ENCODE data around the gene ITPK1.

The ITPK1 gene

GRCh38 chr14:92952481-92953298 is 163.0 kb downstream of the ITPK1 start:
- no peak for DNase-seq (ENCODE audit: low read depth, low spot score)

DNA sequence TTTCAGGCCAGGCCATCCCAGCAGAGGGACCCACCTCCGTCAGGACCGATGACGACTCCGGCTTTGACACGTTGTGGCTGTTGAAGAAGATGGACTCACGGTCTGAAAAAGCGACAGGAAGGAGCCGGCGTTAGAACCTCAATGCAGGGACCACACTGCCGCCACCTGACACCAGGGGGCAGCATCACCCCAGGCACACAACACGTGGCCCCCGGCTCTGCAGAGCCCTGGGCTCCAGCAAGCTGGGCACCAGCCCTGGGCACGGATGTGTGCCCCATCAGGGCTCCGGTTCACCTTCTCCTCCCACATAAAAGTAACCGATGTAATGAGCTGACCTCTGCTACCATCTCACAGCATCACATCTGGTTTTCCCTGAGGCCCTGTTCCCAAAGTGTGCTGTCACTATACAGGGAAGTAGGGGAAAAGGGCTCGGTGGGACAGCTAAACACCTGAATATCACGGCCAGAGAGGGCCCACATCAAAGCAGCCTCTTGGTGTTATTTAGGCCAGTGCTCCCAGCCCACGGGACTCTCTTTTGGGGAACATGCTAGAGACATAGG is 163.7 kb downstream of the ITPK1 start:
- DNase-seq (ENCODE audit: low read depth, low spot score), result peak; percentile 73

DNA sequence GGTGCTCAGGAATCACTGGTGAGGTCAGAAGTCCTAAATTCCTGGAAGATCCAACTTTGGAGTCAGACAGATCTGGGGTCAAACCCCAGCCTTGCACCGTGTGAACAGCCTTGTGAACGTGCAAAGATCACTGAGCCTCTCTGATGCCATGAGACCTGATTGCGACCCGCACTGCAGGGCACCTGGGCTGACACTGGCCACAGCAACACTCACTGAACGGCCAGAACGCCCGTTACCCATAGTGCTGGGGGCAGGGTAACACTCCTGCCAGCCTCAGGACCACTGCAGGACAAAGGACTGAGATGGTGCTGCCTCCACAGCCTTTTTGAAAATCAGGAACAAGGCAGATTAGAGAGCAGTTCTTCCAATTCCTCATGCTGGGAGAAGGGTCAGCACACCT is 164.5 kb downstream of the ITPK1 start:
- no peak for DNase-seq (ENCODE audit: low read depth, low spot score)

DNA sequence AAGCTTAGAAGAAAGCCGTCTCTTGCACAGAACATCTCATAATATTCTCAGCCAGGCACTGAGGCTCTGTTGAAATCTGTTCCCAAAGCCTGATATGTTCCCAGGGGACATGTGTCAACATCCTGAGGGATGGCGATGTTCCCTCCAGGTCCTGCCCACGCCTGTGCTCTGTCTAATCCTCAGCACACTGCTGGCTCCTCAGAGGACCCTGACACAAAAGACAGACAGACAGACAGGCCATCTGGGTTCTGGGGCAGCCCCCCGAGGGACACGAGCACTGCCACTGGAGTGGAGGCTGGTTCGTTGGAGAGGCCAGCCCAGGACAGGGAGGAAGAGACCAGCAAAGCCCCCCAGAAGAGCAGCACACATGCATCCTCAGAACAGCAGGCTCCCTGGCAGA is 165.0 kb downstream of the ITPK1 start:
- no peak for DNase-seq (ENCODE audit: low read depth, low spot score)

GRCh38 chr14:92950193-92950540 is 165.6 kb downstream of the ITPK1 start:
- no peak for DNase-seq (ENCODE audit: low read depth, low spot score)

- no peak for DNase-seq (ENCODE audit: low read depth, low spot score)
These were observed 166.1 kb downstream of the ITPK1 start for GRCh38 chr14:92949496-92950192.

DNA sequence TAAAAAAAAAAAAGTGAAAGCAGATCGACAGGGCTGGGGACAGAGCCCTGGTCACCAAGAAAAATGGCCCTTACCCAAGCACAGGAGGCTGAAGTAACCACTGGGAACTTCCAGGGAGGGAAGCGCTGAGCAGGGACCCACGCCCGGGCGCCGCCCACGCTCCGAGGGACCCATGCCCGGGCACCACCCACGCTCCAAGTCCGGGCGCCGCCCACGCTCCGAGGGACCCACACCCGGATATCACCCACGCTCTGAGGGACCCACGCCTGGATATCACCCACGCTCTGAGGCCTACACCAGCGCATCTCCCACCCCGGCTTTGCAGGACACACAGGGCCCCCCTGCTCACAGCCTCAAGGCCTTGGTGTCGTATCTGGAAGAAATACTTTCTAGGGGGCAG is 167.1 kb downstream of the ITPK1 start:
- DNase-seq (ENCODE audit: low read depth, low spot score), result no peak

GRCh38 chr14:92946847-92947545 is 168.7 kb downstream of the ITPK1 start:
- no peak for DNase-seq (ENCODE audit: low read depth, low spot score)

- no peak for DNase-seq (ENCODE audit: low read depth, low spot score)
These were observed 169.5 kb downstream of the ITPK1 start for GRCh38 chr14:92945959-92946846.

- DNase-seq (ENCODE audit: low read depth, low spot score), result no peak
These were observed 170.2 kb downstream of the ITPK1 start for GRCh38 chr14:92945544-92945943.

GRCh38 chr14:92944976-92945375 is 170.7 kb downstream of the ITPK1 start:
- no peak for DNase-seq (ENCODE audit: low read depth, low spot score)

- DNase-seq (ENCODE audit: low read depth, low spot score), result no peak
These were observed 171.7 kb downstream of the ITPK1 start for GRCh38 chr14:92943855-92944570.

GRCh38 chr14:92942976-92943710 is 172.6 kb downstream of the ITPK1 start:
- DNase-seq (ENCODE audit: low read depth, low spot score), result no peak

DNA sequence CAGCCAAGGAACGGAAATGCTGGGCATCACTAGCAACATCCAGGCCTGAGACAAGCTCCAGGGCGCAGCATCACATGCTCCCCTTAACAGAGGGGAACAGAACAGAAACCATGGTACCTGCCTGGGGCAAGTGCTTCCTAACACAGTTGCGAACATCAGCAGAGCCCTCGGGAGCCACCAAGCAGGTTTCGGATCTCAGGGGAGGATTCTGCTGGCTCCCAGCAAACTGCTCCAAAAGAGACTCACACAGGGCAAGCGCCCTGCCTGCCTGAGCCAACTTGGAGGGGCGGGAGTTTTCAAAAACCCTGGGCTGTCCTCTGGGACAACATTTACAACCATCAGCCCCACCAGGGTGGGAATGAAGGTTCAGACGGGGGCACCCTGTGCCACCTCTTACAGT is 173.1 kb downstream of the ITPK1 start:
- DNase-seq (ENCODE audit: low read depth, low spot score), result no peak

GRCh38 chr14:92942136-92942535 is 173.6 kb downstream of the ITPK1 start:
- no peak for DNase-seq (ENCODE audit: low read depth, low spot score)

GRCh38 chr14:92941531-92941930 is 174.2 kb downstream of the ITPK1 start:
- DNase-seq (ENCODE audit: low read depth, low spot score), result no peak

GRCh38 chr14:92940543-92940942 is 175.2 kb downstream of the ITPK1 start:
- DNase-seq (ENCODE audit: low read depth, low spot score), result no peak

GRCh38 chr14:92939699-92940098 is 176.0 kb downstream of the ITPK1 start:
- DNase-seq (ENCODE audit: low read depth, low spot score), result no peak

GRCh38 chr14:92938890-92939671 is 176.6 kb downstream of the ITPK1 start:
- no peak for DNase-seq (ENCODE audit: low read depth, low spot score)

Data from activated naive CD8-positive, alpha-beta T cell treated with anti-CD3 and anti-CD28 coated beads, Interleukin-2, amount 50 U/mL, for 16 hours (primary cell).